Activated CD4-positive, CD25-positive, alpha-beta regulatory T cell treated with anti-CD3 and anti-CD28 coated beads, Interleukin-2, amount 50 U/mL, for 24 hours (primary cell): ENCODE data around the gene CHRNA10.

ENCODE experiments used
- ATAC-seq, 2 donors: fragments of 150-1000 bp; cut with Tn5 transposase; one replicate each; pipeline ENCODE4 v1.10.0; 2021; ENCODE audit warnings: mild to moderate bottlenecking in 1 of 2, moderate library complexity in 1 of 2

The CHRNA10 gene

DNA sequence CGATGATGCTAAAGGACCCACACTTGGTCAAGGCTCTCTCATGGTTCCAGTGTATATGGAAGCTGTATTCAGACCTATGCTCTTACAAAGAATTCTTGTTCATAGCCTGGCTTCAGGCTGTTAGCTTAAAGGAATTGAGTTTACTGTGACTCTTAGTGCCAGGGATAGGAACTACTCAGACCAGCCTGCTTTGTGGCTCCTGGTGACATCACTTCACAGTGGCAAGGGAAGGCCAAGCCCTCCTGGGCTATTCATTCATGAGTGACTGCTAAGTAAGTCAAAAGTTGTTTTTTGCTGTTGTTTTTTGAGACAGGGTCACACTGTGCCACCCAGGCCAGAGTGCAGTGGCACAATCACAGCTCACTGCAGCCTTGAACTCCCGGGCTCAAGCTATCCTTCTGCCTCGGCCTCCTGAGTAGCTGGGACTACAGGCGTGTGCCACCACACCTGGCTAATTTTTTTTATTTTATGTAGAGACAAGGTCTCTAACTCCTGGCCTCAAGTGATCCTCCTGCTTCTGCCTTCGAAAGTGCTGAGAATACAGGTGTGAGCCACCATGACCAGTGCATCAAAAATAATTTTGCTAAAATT is 39.0 kb downstream of the CHRNA10 start:
- ATAC-seq, result no peak

DNA sequence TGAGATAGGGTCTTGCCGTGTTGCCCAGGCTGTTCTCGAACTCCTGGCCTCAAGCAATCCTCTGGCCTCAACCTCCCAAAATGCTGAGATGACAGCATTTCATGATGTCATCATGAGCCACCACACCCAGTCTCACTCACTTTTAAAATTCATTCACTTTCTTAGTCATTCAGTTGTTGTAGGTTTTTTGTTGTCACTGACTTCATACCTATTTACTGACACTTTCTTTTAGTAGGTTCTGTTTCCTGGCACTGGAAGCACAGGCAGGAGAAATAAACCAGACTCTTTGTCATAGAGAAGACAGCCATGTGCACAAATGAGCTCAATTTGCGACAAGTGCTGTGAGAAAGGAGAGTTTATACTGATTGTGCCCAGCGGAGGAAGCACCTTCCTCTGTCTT is 39.9 kb downstream of the CHRNA10 start:
- peak in 1 of 2 donors; percentile 48 for ATAC-seq

DNA sequence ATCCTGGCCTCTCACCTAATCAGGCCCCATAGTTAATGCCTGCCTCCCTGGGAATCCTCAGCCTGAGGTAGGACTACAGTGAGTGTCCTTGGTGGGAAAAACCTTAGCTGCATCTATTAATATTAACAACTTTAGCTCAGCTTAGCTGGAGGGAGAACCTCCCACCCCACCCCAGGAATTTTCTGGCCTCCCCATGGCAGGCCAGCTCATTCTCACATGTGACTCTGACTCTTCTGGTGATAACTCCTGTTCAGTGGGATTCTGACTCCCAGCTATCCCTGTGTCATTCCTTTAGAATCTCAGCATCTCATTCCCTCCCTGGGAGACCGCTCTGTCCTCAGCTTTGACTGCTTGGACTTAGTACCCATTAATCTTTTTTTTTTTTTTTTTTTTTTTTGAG is 43.9 kb downstream of the CHRNA10 start:
- ATAC-seq, result no peak

GRCh38 chr11:3626250-3626960 is 44.8 kb downstream of the CHRNA10 start:
- ATAC-seq, result no peak

DNA sequence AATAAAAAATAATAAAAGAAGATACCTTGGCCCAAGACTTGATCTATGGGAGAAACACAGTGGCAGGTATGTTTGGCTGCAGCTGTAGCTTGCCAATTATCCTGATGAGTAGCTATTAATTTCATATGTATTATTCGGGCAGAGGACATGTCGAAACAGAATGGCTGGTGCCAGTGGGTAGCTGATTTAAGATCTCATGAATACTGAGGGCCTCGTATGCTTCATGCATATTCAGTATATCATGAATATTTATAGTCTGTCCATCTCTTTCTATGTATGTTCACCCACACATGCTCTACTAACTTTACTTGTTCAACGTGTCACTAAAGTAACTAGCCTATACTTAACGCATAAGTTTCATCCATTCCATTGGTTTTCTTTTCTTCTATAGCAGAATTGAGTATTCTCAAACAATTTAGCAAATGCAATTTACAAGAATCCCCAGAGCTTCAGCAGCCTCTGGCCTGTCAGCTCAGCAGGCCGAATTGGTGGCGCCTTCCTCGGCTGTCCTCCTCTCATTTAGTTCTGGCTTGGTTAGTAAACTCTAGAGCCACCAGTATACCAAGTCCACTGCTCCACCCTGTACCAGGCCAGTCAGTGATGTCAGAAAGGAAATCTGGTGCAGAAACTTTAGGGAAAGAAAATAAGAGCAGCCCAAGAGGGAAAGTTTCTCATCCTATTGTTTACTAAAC is 47.3 kb downstream of the CHRNA10 start:
- ATAC-seq, result no peak

DNA sequence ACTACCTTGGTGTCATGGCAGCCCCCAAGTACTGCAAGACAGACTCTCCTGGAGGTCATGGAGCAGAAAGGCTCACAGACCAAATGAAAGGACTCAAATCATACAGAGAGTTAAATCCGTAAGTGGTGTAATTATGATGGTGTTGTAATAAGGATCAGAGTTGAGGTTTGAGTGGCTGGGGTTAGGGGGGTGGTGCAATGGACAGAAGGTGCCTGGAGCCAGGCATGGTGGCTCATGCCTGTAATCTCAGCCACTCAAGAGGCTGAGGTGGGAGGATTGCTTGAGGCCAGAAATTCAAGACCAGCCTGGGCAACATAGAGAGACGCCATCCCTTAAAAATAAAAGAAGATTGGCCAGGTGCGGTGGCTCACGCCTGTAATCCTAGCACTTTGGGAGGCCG is 48.1 kb downstream of the CHRNA10 start:
- no peak for ATAC-seq

- ATAC-seq, result no peak
These were observed 48.7 kb downstream of the CHRNA10 start for GRCh38 chr11:3622521-3622920.

DNA sequence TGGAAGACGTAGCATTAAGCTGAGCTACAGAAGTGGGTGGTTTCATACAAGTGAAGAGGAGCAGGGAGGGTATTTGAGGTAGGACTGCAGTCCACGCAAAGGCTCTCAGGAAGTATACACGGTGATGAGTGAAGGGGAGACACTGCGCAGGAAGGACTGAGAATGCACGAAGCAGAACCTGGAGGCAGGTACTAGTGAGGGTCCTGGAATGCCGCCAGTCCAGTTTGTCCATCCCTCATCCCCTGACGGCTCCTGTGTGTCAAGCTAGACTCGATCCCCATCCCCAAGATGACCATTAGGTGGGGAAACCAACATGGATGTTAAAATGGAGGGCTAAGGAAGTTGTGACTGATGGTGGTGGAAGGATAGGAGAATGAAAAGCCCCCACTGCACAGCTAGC is 53.2 kb downstream of the CHRNA10 start:
- ATAC-seq, result no peak

DNA sequence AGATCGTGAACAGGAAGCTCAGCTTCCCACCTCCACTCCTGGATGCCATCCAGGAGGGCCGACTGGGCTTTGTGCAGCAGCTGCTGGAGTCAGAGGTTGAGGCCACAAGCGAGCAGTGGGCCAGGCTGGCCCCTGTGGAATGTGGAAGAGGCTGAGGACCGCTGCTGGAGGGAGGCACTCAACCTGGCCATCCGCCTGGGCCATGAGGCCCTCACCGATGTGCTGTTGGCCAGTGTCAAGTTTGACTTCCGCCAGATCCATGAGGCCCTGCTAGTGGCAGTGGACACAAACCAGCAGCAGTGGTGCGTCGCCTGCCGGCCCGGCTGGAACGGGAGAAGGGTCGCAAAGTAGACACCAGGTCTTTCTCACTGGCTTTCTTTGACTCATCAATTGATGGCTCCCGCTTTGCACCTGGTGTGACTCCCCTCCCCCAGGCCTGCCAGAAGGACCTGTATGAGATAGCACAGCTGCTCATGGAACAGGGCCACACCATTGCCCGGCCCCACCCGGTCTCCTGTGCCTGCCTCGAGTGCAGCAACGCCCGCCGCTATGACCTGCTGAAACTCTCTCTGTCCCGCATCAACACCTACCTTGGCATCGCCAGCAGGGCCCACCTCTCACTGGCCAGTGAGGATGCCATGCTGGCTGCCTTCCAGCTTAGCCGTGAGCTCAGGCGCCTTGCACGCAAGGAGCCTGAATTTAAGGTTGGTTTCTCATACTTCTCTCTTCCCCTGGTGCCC is 54.3 kb downstream of the CHRNA10 start:
- ATAC-seq, result no peak

GRCh38 chr11:3615998-3616397 is 55.2 kb downstream of the CHRNA10 start:
- no peak for ATAC-seq
